GM21423 (cell line): Measurements from ENCODE around the gene CPNE4.

ENCODE experiments used
- ATAC-seq: cut with Tn5 transposase; IDR thresholded peaks from one replicate; pipeline ENCODE4 v1.9.1; 2021; ENCODE audit warnings: mild to moderate bottlenecking, moderate library complexity; ENCODE audit not compliant: unreplicated experiment

The CPNE4 gene

GRCh38 chr3:131804565-131805133 lies 230.2 kb downstream of the CPNE4 start:
- no peak for ATAC-seq

DNA sequence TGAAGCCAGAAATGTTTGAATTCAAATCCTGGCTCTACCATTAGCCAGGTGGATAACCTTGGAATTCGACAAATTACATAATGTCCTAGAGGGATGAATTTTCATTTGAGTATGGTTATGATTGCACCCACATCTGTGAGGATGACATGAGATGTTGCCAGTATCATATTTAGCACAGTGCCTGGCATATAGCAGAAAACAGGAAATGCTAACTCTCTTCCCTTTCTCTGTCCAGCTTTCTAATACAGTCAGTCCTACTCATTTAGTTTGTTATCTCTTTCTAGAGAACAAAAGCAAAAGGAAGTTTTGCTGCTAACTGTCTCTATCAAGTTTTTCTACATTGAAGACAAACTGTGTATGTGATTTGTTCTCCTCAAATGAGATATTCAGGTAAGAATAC lies 231.7 kb downstream of the CPNE4 start:
- no peak for ATAC-seq

DNA sequence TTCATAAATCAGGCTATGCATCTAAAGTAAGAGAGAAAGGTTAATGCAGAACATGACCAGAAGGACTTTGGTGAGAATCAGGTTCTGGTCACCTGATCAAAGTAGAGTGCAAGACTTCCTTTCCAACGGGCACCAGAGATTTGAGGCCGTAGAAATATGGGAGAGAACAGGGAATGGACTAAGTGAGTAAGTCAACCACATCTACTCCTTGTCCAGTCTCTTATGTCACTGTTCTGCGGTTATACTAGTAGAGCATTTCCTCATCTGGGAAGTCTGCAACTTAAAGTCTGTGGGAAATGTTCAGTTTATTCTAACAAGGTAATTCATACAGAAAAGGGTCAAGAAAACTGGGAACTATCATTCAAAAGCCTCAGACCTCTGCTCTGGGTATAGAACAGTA lies 232.8 kb downstream of the CPNE4 start:
- ATAC-seq = no peak

GRCh38 chr3:131801566-131801965 lies 233.2 kb downstream of the CPNE4 start:
- no peak for ATAC-seq

DNA sequence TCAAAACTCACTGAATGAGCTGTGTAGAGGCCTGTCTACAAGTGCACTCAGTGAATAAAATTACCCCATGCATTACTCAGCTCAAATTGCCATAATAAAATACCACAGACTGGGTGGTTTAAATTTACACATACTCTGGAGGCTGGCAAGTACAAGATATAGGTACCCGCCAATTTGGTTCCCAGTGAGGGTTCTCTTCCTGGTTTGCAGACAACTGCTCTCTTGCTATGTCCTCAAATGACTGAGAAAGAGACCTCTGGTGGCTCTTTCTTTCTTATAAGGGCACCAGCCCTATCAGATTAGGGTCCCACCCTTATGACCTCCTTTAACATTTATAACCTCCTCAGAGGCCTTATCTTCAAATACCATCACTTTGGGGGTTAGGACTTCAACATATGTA lies 237.0 kb downstream of the CPNE4 start:
- no peak for ATAC-seq

DNA sequence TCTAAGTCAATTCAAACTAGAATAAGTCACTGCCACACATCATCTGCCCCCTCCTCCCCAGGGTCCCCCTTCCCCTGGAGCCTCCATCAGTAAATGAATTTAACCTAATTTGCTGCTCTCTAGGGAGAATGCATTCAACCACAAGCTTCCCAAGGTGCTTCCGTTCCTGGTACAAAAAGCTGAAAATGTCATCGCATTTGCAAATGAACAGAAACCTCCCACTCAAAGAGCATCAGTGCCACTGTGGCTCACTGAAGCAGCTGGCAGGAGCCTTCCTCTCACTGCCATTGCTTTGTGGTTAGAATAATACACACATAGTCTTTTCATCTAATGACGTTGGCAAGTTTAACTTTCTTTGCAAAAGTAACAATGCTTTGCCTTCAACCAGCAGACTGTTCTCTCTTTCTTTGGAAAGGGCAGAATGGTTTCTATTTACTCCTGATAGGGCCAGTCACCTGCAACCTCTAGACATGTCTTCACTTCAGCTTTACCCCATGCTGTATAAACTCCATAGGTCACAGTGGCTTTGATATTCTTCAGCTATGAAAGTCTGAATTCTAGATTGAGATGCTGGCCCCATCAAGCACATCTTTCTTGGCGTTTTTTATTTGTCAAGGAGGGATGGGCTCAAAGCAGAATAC lies 238.1 kb downstream of the CPNE4 start:
- ATAC-seq = peak; percentile 58

- ATAC-seq = no peak
Measured at GRCh38 chr3:131796111-131796510, 238.7 kb downstream of the CPNE4 start.

- peak; percentile 57 for ATAC-seq
Measured at GRCh38 chr3:131795390-131796090, 239.3 kb downstream of the CPNE4 start.

- no peak for ATAC-seq
Measured at GRCh38 chr3:131794766-131795388, 239.9 kb downstream of the CPNE4 start.

DNA sequence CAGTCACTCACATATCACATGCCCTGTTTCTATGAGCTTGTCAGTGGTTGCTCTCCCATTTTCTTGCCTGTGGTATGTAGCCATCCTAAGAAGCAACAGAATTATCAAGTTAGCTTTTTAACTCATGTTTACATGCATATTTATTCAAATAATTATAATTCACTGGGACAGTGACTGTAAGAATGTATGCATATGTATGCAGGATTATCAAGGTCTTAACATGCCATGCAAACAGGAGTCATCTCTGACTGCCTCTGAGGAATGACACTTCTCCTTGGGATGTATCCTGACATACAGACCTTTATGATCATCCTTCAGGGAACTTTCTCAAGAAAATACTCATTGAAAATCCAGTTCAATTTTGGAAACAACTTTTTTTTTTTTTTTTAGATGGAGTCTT lies 240.9 kb downstream of the CPNE4 start:
- no peak for ATAC-seq

DNA sequence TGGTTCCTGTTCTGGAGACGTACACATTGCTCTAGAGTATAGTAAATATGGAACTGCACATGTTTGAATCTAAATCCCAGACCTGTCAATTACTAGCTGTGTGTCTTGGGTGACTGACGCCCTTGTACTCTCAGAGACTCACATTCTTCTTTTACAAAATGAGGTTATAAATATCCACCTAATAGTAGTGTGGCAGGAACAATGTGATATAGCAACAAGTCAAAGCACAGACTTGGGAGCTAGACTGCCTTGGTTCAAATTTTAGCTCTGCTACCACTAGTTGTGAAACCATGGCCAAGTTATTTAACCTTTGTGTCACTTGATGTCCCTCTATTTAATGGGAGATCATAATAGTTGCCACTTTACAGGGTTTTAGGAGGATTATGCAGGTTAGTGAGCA lies 245.6 kb downstream of the CPNE4 start:
- no peak for ATAC-seq

DNA sequence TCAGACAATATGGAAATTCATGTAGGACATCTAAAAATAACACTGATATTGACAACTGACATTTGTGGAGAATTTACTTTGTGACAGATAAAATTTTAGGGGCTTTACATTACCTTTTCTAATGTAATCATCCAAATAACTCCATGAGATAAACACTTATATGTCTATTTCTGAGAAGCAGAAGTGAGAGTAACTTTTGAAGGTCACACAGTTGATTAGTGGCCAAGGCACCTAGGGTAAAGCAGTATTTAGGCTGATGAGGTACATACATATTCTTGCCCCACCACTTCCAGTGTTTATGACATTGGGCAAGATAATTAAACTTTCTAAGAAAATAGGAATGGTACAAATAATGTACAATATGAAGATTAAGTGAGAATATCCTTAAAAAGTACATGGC lies 248.4 kb downstream of the CPNE4 start:
- ATAC-seq = no peak

DNA sequence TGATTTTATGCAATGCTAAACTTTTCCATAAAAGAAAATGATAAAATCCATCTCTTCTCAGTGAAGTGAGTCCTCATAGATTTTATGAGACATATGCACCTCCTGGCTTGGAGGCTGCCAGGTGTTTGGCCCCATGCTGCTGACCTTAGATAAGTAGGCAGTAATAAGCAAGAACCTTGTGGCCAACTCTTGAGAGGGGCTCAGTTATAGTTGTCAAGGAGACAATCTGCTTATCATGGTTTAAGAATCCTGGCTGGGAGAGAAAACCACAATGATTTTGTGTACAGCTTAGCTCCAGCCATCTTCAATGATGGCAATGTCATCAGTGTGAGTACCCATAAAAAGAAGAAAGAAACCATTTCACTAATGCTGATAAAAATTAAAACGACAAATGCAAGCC lies 252.1 kb downstream of the CPNE4 start:
- no peak for ATAC-seq

DNA sequence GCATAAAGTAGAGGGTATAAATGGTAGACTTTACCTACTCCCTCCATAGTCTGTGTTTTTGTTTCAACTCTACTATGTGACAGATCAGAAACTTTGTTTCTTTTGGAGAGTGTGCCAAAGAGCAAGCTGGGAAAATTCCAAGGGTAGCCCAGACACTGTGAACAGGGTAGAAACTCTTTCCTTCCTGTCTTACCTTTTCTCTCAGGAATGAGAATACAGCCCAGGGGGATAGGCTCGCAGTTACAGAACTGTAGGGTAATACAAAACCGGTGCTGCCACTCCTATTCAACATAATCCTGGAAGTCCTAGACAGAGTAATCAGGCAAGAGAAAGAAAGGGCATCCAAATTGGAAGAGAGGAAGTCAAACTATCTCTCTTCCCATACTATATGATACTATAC lies 256.3 kb downstream of the CPNE4 start:
- no peak for ATAC-seq

DNA sequence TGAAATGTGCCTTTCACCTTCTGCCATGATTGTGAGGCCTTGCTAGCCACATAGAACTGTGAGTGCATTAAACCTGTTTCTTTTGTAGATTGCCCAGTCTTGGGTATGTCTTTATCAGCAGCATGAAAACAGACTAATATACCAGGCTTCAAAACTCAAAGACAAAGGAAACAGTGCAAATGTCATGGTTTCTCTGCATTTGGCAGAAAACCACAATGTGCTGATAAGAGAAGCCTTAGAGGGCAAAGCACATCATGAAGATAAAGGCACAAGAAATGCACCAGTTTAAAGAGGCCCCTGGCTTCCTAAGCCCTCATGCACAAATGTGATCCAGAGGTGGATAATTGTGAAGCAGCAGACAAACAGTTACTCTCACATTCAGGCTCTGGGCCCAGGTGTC lies 259.2 kb downstream of the CPNE4 start:
- no peak for ATAC-seq

- ATAC-seq = no peak
Measured at GRCh38 chr3:131772269-131773026, 262.4 kb downstream of the CPNE4 start.

DNA sequence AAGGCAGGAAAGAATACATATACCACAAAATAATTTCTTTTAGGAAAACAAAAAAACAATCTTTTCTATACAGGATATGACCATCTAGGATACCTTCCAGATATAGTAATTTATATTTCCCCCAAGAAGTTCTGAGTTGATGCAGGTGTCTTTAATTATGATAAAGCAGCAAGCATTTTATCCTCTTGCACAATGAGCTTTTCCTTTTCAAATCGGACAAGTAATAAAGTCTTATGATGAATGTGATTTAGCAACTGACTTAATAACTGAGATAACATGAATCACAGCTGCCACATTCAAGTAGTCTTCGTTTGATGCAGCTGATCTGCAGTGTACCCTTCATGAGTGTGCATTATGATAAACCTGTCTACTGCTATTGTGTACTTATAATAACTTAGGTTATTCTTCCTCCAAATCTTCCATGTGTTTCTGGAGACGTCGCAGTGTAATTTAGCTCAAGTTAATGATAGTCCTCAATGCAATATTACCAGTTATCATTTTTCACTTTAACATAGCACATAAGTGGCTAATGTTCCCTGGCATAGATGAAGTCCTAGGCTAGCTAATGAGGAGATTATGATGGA lies 271.7 kb downstream of the CPNE4 start:
- no peak for ATAC-seq

GRCh38 chr3:131756405-131756804 lies 278.4 kb downstream of the CPNE4 start:
- no peak for ATAC-seq

DNA sequence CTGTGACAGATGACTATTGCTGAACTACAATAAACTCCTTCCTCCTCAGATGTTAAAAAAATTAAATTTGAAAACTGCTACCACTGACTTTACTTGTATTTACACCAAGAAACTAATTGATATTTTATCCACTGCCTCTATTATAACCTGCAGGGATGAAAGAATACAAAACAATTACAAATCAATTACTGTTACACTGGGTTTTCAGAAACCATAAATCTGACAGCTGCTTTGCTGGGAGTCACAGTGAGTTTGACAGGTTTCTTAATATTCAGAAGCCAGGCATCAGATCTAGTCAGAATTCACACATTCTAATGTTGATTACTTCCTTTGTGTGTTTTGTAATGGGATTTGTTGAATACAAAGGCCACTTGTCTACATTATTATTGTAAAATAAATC lies 279.4 kb downstream of the CPNE4 start:
- no peak for ATAC-seq

DNA sequence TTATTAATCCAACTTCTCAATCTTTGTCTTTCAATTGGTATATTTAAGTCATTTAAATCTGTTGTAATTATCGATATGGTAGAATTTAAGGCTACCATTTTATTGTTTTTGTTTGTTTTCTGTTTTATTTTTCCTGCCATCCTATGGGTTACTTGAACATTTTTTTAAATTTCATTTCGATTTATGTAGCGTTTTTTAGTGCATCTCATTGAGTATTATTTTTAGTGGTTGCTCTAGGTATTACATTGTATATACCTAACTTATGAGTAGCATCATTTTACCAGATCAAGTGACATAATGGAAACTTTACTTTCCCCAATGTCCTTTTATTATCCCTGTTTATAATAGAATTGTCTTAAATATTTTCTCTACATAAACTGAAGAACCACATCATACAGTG lies 284.6 kb downstream of the CPNE4 start:
- ATAC-seq = no peak

GRCh38 chr3:131749826-131750225 lies 285.0 kb downstream of the CPNE4 start:
- ATAC-seq = no peak
